H54 (cell line): ENCODE measurements around the gene CCDC110.

Source experiments
- DNase-seq: peaks from one replicate; pipeline ENCODE4 v3.0.0; 2011; ENCODE audit warnings: low spot score, mixed read lengths; ENCODE audit not compliant: insufficient read length
- FAIRE-seq: peaks from 3 replicates; lab custom pipeline; 2011; peaks lifted over from hg19 to GRCh38; lab: Jason Lieb, UNC
- POLR2A ChIP-seq: IDR thresholded peaks from 2 replicates; pipeline ENCODE4 v1.6.1; 2011; ENCODE audit warnings: low read depth, mild to moderate bottlenecking, low read length

The CCDC110 gene

GRCh38 chr4:185502386-185502785 is 30.9 kb upstream of the CCDC110 start:
- no peak for DNase-seq
- FAIRE-seq: no peak
- TF ChIP-seq POLR2A: no peak

- DNase-seq: no peak
- no peak for TF ChIP-seq POLR2A
- no peak for FAIRE-seq
Observed at GRCh38 chr4:185500576-185500975, 29.0 kb upstream of the CCDC110 start.

- no peak for TF ChIP-seq POLR2A
- no peak for DNase-seq
- FAIRE-seq: no peak
Observed at GRCh38 chr4:185500035-185500434, 28.5 kb upstream of the CCDC110 start.

- FAIRE-seq (no peak), DNase-seq (no peak)
- TF ChIP-seq POLR2A: no peak
Observed at GRCh38 chr4:185488650-185489049, 17.1 kb upstream of the CCDC110 start.

GRCh38 chr4:185481401-185481800 is 9.9 kb upstream of the CCDC110 start:
- DNase-seq (no peak), FAIRE-seq (no peak)
- TF ChIP-seq POLR2A: no peak

GRCh38 chr4:185480016-185480732 is 8.6 kb upstream of the CCDC110 start:
- TF ChIP-seq POLR2A: no peak
- DNase-seq (no peak), FAIRE-seq (no peak)

GRCh38 chr4:185479507-185479971 is 8.0 kb upstream of the CCDC110 start:
- FAIRE-seq (no peak), DNase-seq (no peak)
- no peak for TF ChIP-seq POLR2A

- FAIRE-seq (no peak), DNase-seq (no peak)
- no peak for TF ChIP-seq POLR2A
Observed at GRCh38 chr4:185473247-185473646, 1.7 kb upstream of the CCDC110 start.

- no peak for DNase-seq
- no peak for TF ChIP-seq POLR2A
- FAIRE-seq: no peak
Observed at GRCh38 chr4:185472103-185472542, 590 bp upstream of the CCDC110 start.

- no peak for DNase-seq
- TF ChIP-seq POLR2A: no peak
- no peak for FAIRE-seq
Observed at GRCh38 chr4:185470501-185471195, 885 bp downstream of the CCDC110 start.

GRCh38 chr4:185469580-185470154 is 1.9 kb downstream of the CCDC110 start:
- no peak for TF ChIP-seq POLR2A
- DNase-seq (no peak), FAIRE-seq (no peak)

GRCh38 chr4:185468999-185469398 is 2.5 kb downstream of the CCDC110 start:
- FAIRE-seq: no peak
- no peak for DNase-seq
- no peak for TF ChIP-seq POLR2A

- no peak for TF ChIP-seq POLR2A
- no peak for DNase-seq
- no peak for FAIRE-seq
Observed at GRCh38 chr4:185467991-185468390, 3.5 kb downstream of the CCDC110 start.

GRCh38 chr4:185467101-185467500 is 4.4 kb downstream of the CCDC110 start:
- DNase-seq: no peak
- FAIRE-seq: no peak
- TF ChIP-seq POLR2A: no peak
